Smooth muscle cell (in vitro differentiated cells): ENCODE results near the gene STAC3. TPM values are rescaled to one million over a fixed set of nuclear protein-coding genes. Genes with fewer than 3 reads are reported as not detected.

ENCODE experiments used
- DNase-seq: peaks from one replicate; lab custom pipeline; 2025; ENCODE audit not compliant: unreplicated experiment; lab: John Stamatoyannopoulos, UW
- H2AFZ ChIP-seq: fragments of 200-600 bp; sonication (generic); 2 replicates; pipeline ENCODE4 v1.6.0; 2016; ENCODE audit warnings: antibody characterized with exemption, low read depth, mild to moderate bottlenecking
- H3F3A ChIP-seq: fragments of 200-600 bp; sonication (generic); 2 replicates; pipeline ENCODE4 v1.6.0; 2017; ENCODE audit warnings: antibody characterized with exemption, low read depth
- H3K27ac ChIP-seq: fragments of 200-600 bp; sonication (generic); 2 replicates; pipeline ENCODE4 v1.5.1; 2016; ENCODE audit warnings: low read depth, mild to moderate bottlenecking
- H3K27me3 ChIP-seq: fragments of 200-600 bp; sonication (generic); 2 replicates; pipeline ENCODE4 v1.6.1; 2016; ENCODE audit warnings: low read depth, mild to moderate bottlenecking
- H3K36me3 ChIP-seq: fragments of 200-600 bp; sonication (generic); 2 replicates; pipeline ENCODE4 v1.5.1; 2016; ENCODE audit warnings: low read depth
- H3K4me1 ChIP-seq: fragments of 200-600 bp; sonication (generic); 2 replicates; pipeline ENCODE4 v1.5.1; 2016; ENCODE audit warnings: low read depth
- H3K4me2 ChIP-seq: fragments of 200-600 bp; sonication (generic); 2 replicates; pipeline ENCODE4 v1.6.0; 2016; ENCODE audit warnings: mild to moderate bottlenecking
- H3K4me3 ChIP-seq: fragments of 200-600 bp; sonication (generic); 2 replicates; pipeline ENCODE4 v1.5.1; 2016; ENCODE audit warnings: mild to moderate bottlenecking
- H3K79me2 ChIP-seq: fragments of 200-600 bp; sonication (generic); 2 replicates; pipeline ENCODE4 v1.6.0; 2016; ENCODE audit warnings: low read depth, mild to moderate bottlenecking
- H3K9ac ChIP-seq: fragments of 200-600 bp; sonication (generic); 2 replicates; pipeline ENCODE4 v1.6.0; 2016; ENCODE audit warnings: low read depth
- H3K9me3 ChIP-seq: fragments of 200-600 bp; sonication (generic); replicated peaks from 2 replicates; pipeline ENCODE4 v1.5.1; 2016; ENCODE audit warnings: low read depth
- H4K20me1 ChIP-seq: fragments of 200-600 bp; sonication (generic); 2 replicates; pipeline ENCODE4 v1.6.0; 2016; ENCODE audit warnings: low read depth
- WGBS: methylation state at CpG from one replicate; pipeline ENCODE4 v1.1.7; 2016; ENCODE audit warnings: low lambda C conversion rate; 5-methylcytosine and 5-hydroxymethylcytosine counted together
- polyA plus RNA-seq: library from polyadenylated mRNA; unstranded; fragments of >200 nt; fragmentation: Nextera tagmentation; extraction: Ambion mirVana; gene quantifications from 2 replicates; pipeline ENCODE4 v1.2.1, GENCODE V29; 2016
- total RNA-seq: library from RNA; depleted of rRNA; stranded (reverse); fragments of >200 nt; gene quantifications from 2 replicates; pipeline ENCODE4 v1.2.3, GENCODE V29; 2014
- TF ChIP-seq, protein P1 (sequence below): fragments of 200-600 bp; sonication (generic); IDR thresholded peaks from 2 replicates; pipeline ENCODE4 v1.5.1; 2017; ENCODE audit warnings: borderline replicate concordance, mild to moderate bottlenecking, antibody characterized with exemption; ENCODE audit not compliant: insufficient read depth, poor library complexity, severe bottlenecking

Gene STAC3
- total and polyA plus RNA-seq, 2 experiments from 2014 or later: 1.4 TPM; not detected in 1

DNA sequence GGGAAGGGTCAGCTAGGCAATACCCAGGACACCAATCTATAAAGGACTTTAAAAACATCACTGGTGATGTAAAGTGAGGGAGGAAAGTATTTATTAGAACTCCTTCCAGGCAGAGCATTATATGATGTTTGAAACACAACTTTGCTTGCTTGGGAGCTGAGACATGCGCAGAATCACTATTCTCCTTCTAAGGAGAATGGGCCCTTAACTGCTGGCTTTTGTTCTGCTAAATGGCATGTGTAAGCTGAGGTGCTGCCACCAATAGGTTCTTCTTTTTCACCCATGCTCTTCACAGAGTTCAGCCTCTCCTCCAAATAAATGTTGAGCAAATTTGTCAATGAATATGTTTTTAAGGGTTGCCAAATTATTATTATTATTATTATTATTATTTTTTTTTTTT is 3.9 kb downstream of the STAC3 start:
- 65% methylated on average over 1 of the region's 1 CpG for WGBS
- Histone ChIP-seq H3K9me3 (no peaks in the 10 kb centered on the region), H3K9ac (no peak overlapping the region), H3K27ac (no peak overlapping the region), H3K36me3 (no peaks in the 10 kb centered on the region), H3F3A (no peaks in the 10 kb centered on the region), H3K4me2 (no peak overlapping the region), H3K4me3 (no peak overlapping the region), H3K79me2 (no peaks in the 10 kb centered on the region), H3K4me1 (peaks cover 8% of the 10 kb centered on the region), H2AFZ (no peak overlapping the region), H3K27me3 (peaks cover 8% of the 10 kb centered on the region), H4K20me1 (peaks cover 21% of the 10 kb centered on the region)
- DNase-seq: no peak
- TF ChIP-seq, protein P1, sequence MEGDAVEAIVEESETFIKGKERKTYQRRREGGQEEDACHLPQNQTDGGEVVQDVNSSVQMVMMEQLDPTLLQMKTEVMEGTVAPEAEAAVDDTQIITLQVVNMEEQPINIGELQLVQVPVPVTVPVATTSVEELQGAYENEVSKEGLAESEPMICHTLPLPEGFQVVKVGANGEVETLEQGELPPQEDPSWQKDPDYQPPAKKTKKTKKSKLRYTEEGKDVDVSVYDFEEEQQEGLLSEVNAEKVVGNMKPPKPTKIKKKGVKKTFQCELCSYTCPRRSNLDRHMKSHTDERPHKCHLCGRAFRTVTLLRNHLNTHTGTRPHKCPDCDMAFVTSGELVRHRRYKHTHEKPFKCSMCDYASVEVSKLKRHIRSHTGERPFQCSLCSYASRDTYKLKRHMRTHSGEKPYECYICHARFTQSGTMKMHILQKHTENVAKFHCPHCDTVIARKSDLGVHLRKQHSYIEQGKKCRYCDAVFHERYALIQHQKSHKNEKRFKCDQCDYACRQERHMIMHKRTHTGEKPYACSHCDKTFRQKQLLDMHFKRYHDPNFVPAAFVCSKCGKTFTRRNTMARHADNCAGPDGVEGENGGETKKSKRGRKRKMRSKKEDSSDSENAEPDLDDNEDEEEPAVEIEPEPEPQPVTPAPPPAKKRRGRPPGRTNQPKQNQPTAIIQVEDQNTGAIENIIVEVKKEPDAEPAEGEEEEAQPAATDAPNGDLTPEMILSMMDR: no peak

- TF ChIP-seq, protein P1: no peak
- WGBS: 84% methylated on average over 6 of the region's 6 CpGs
- Histone ChIP-seq H3K9me3 (no peaks in the 10 kb centered on the region), H3K4me3 (no peak overlapping the region), H3K4me2 (no peak overlapping the region), H3K79me2 (no peaks in the 10 kb centered on the region), H4K20me1 (peaks cover 35% of the 10 kb centered on the region), H3K27ac (no peak overlapping the region), H3K27me3 (peaks cover 18% of the 10 kb centered on the region), H3K9ac (no peak overlapping the region), H3F3A (no peaks in the 10 kb centered on the region), H3K4me1 (peaks cover 28% of the 10 kb centered on the region), H3K36me3 (no peaks in the 10 kb centered on the region), H2AFZ (no peak overlapping the region)
- no peak for DNase-seq
Measured at GRCh38 chr12:57244312-57244696, 6.7 kb downstream of the STAC3 start.

GRCh38 chr12:57243521-57244311 is 7.3 kb downstream of the STAC3 start:
- peak overlapping the region; percentile 1 for H3K9ac ChIP-seq
- peak overlapping the region; percentile 57 for H3K4me3 ChIP-seq
- peak; percentile 39 for DNase-seq
- H3F3A ChIP-seq: no peaks in the 10 kb centered on the region
- H3K36me3 ChIP-seq: no peaks in the 10 kb centered on the region
- peaks cover 29% of the 10 kb centered on the region for H3K4me1 ChIP-seq
- TF ChIP-seq, protein P1: peak; percentile 75
- no peaks in the 10 kb centered on the region for H3K9me3 ChIP-seq
- H3K27me3 ChIP-seq: peaks cover 18% of the 10 kb centered on the region
- H3K79me2 ChIP-seq: no peaks in the 10 kb centered on the region
- H4K20me1 ChIP-seq: peaks cover 35% of the 10 kb centered on the region
- H3K27ac ChIP-seq: no peak overlapping the region
- WGBS: 19% methylated on average over 39 of the region's 41 CpGs
- H3K4me2 ChIP-seq: peak overlapping the region; percentile 99
- no peak overlapping the region for H2AFZ ChIP-seq
